HepG2 (cell line): ENCODE results near the gene ARHGAP23. TPM values are rescaled to one million over a fixed set of nuclear protein-coding genes. Genes with fewer than 3 reads are reported as not detected.
A peak's percentile ranks its signal among the peaks of the same experiment; 100 is the strongest.

ENCODE experiments used
- ATAC-seq: fragments of 200-7000 bp; cut with Tn5 transposase; 3 replicates; pipeline ENCODE4 v1.9.1; 2020; ENCODE audit warnings: mild to moderate bottlenecking, moderate library complexity
- BruUV-seq: library from RNA; stranded (reverse); fragments of 400-500 nt; replicated peaks from 2 replicates; lab custom pipeline; 2021; lab: Mats Ljungman, UMichigan
- CTCF ChIA-PET: fragments of 300-600 bp; formaldehyde crosslinking; extraction: SDS; loops from one replicate; lab custom pipeline; 2021; ENCODE audit warnings: low total read pairs, inconsistent platforms, low intra/inter-chr PET ratio; lab: Yijun Ruan, JAX
- POLR2A ChIA-PET: fragments of 350-600 bp; sonication (Branson Sonifier 250); formaldehyde crosslinking; loops from one replicate; lab custom pipeline; 2020; ENCODE audit warnings: antibody characterized with exemption, inconsistent platforms; lab: Yijun Ruan, JAX
- DNase-seq: peaks from one replicate; pipeline ENCODE4 v3.0.0-alpha.2; 2015; ENCODE audit warnings: low spot score
- FAIRE-seq: peaks from 3 replicates; lab custom pipeline; 2011; peaks lifted over from hg19 to GRCh38; lab: Jason Lieb, UNC
- H2AFZ ChIP-seq: one replicate; pipeline ENCODE4 v1.6.1; 2011; ENCODE audit warnings: low read length, inconsistent platforms
- H3K27ac ChIP-seq: fragments of 300-600 bp; 3 replicates; pipeline ENCODE4 v1.8.0; 2011; ENCODE audit warnings: mixed run types, mild to moderate bottlenecking, mixed read lengths, low read length, inconsistent platforms; ENCODE audit not compliant: insufficient read depth; ENCODE audit errors: extremely low read length
- H3K27me3 ChIP-seq, 2 experiments: fragments of 200-600 bp in 1 of 2; 2 replicates in 1 of 2; 3 replicates in 1 of 2; pipeline versions ENCODE4 v1.6.0 to v1.8.0; 2011; ENCODE audit warnings: low read length in 2 of 2, mild to moderate bottlenecking in 2 of 2, moderate library complexity in 2 of 2, inconsistent platforms in 1 of 2; ENCODE audit not compliant: insufficient read depth in 2 of 2, control insufficient read depth in 1 of 2
- H3K36me3 ChIP-seq, 2 experiments: fragments of 200-600 bp in 1 of 2; replicated peaks in 1 of 2; 2 replicates in 1 of 2; 3 replicates in 1 of 2; pipeline versions ENCODE4 v1.5.1 to v1.8.0; 2011; ENCODE audit warnings: low read length in 2 of 2, inconsistent platforms in 1 of 2; ENCODE audit not compliant: insufficient read depth in 2 of 2, control insufficient read depth in 1 of 2
- H3K4me1 ChIP-seq: 2 replicates; pipeline ENCODE4 v1.5.1; 2012; ENCODE audit warnings: low read length, inconsistent platforms; ENCODE audit not compliant: insufficient read depth
- H3K4me2 ChIP-seq: 2 replicates; pipeline ENCODE4 v1.6.0; 2011; ENCODE audit warnings: low read depth, low read length, inconsistent platforms
- H3K4me3 ChIP-seq, 3 experiments: fragments of 200-600 bp in 1 of 3; sonication (generic), shearing (Covaris generic) in 1 of 3; replicated peaks in 1 of 3; 2 replicates each; pipeline ENCODE4 v1.5.1; 2011 to 2016; ENCODE audit warnings: low read length in 3 of 3, inconsistent platforms in 2 of 3, low read depth in 2 of 3, mild to moderate bottlenecking in 2 of 3, control low read depth in 1 of 3, mixed read lengths in 1 of 3; ENCODE audit not compliant: insufficient read depth in 1 of 3
- H3K79me2 ChIP-seq: one replicate; pipeline ENCODE4 v1.6.1; 2011; ENCODE audit warnings: low read length, inconsistent platforms; ENCODE audit not compliant: insufficient read depth
- H3K9ac ChIP-seq: 2 replicates; pipeline ENCODE4 v1.6.0; 2011; ENCODE audit warnings: mild to moderate bottlenecking, low read depth, low read length, inconsistent platforms; ENCODE audit not compliant: insufficient read depth
- H3K9me3 ChIP-seq: 2 replicates; pipeline ENCODE4 v1.5.1; 2012; ENCODE audit warnings: mild to moderate bottlenecking, low read length
- H4K20me1 ChIP-seq: 2 replicates; pipeline ENCODE4 v1.6.0; 2011; ENCODE audit warnings: inconsistent platforms, mild to moderate bottlenecking, low read length, moderate library complexity; ENCODE audit not compliant: insufficient read depth
- BHLHE40 ChIP-seq: IDR thresholded peaks from 2 replicates; pipeline ENCODE4 v1.6.1; 2011; ENCODE audit warnings: low read length, improper control_type of control experiment
- HDAC2 ChIP-seq: sonication (generic); formaldehyde crosslinking; IDR thresholded peaks from 2 replicates; pipeline ENCODE4 v1.4.0; 2020; ENCODE audit warnings: missing genetic modification reagents
- MIER2 ChIP-seq: IDR thresholded peaks from 2 replicates; pipeline ENCODE4 v1.6.1; 2016; ENCODE audit warnings: missing biosample characterization, missing genetic modification reagents
- MTA1 ChIP-seq: sonication (generic); formaldehyde crosslinking; IDR thresholded peaks from 2 replicates; pipeline ENCODE4 v1.4.0; 2020; ENCODE audit warnings: missing genetic modification reagents, mild to moderate bottlenecking, borderline replicate concordance
- MXD3 ChIP-seq: IDR thresholded peaks from 2 replicates; pipeline ENCODE4 v1.6.1; 2016; ENCODE audit warnings: mild to moderate bottlenecking, missing biosample characterization, missing genetic modification reagents
- NRL ChIP-seq: sonication (generic); formaldehyde crosslinking; IDR thresholded peaks from 2 replicates; pipeline ENCODE4 v1.5.0; 2020; ENCODE audit warnings: missing genetic modification reagents, mild to moderate bottlenecking, moderate library complexity, borderline replicate concordance
- ZNF280B ChIP-seq: sonication (generic); formaldehyde crosslinking; IDR thresholded peaks from 2 replicates; pipeline ENCODE4 v1.5.0; 2020; ENCODE audit warnings: missing genetic modification reagents, mild to moderate bottlenecking, borderline replicate concordance
- ZNF501 ChIP-seq: sonication (generic); formaldehyde crosslinking; IDR thresholded peaks from 2 replicates; pipeline ENCODE4 v1.5.1; 2020; ENCODE audit warnings: mild to moderate bottlenecking, moderate library complexity, missing genetic modification reagents
- ZNF563 ChIP-seq: sonication (generic); formaldehyde crosslinking; IDR thresholded peaks from 2 replicates; pipeline ENCODE4 v1.8.0; 2022; ENCODE audit warnings: mild to moderate bottlenecking, moderate library complexity, missing genetic modification reagents
- ZSCAN25 ChIP-seq: sonication (generic); formaldehyde crosslinking; IDR thresholded peaks from 2 replicates; pipeline ENCODE4 v1.8.0; 2022; ENCODE audit warnings: mild to moderate bottlenecking, missing genetic modification reagents
- WGBS: methylation state at CpG from one replicate; pipeline ENCODE4 v1.1.6; 2017; ENCODE audit warnings: low lambda C conversion rate; 5-methylcytosine and 5-hydroxymethylcytosine counted together
- in situ Hi-C: cut with HindIII; loops from 2 replicates; pipeline ENCODE4 v1.10.0; 2017; ENCODE audit warnings: low pct_unique_long_range_greater_than_20kb; ENCODE audit not compliant: extremely low pct_ligation_motif_present
- intact Hi-C: fragments of 100-400 bp; cut with micrococcal nuclease; formaldehyde crosslinking; loops from one replicate; pipeline ENCODE4 v1.10.0; 2022; ENCODE audit not compliant: unreplicated experiment
- polyA plus RNA-seq, 8 experiments: library from polyadenylated mRNA; depleted of rRNA in 3 of 8; stranded (reverse) in 7 of 8; unstranded in 1 of 8; fragments of >200 nt; fragmentation: Illumina TruSeq in 4 of 8; extraction: Trizol in 4 of 8; gene quantifications; 2 replicates each; pipeline versions ENCODE4 v1.2.1 to v1.2.3, GENCODE V29; 2011 to 2016; ENCODE audit warnings: low read depth in 4 of 8, missing spikeins in 1 of 8, mixed read lengths in 1 of 8; ENCODE audit not compliant: insufficient read depth in 1 of 8
- total RNA-seq, 5 experiments: library from RNA; depleted of rRNA; stranded (reverse); fragments of >200 nt; fragmentation: Illumina TruSeq; extraction: Trizol; gene quantifications; 2 replicates each; pipeline ENCODE4 v1.2.3, GENCODE V29; 2016; ENCODE audit warnings: low read depth in 1 of 5
- TF ChIP-seq, protein P1 (sequence below): IDR thresholded peaks from 2 replicates; pipeline ENCODE4 v1.6.1; 2016
- TF ChIP-seq, protein P2 (sequence below), 2 experiments: IDR thresholded peaks; 2 replicates each; pipeline ENCODE4 v1.6.1; 2011 to 2012; ENCODE audit warnings: low read length in 2 of 2, borderline replicate concordance in 1 of 2, low read depth in 1 of 2, mild to moderate bottlenecking in 1 of 2, moderate library complexity in 1 of 2

The ARHGAP23 gene
- total and polyA plus RNA-seq, 2 of the 13 experiments (the other 11 are each of a cell fraction or from before 2014, with no cell fraction given): 0.03 TPM; not detected in 1

GRCh38 chr17:38559880-38560230, 131.6 kb downstream of the ARHGAP23 start (continued):
- TF ChIP-seq, protein P1, sequence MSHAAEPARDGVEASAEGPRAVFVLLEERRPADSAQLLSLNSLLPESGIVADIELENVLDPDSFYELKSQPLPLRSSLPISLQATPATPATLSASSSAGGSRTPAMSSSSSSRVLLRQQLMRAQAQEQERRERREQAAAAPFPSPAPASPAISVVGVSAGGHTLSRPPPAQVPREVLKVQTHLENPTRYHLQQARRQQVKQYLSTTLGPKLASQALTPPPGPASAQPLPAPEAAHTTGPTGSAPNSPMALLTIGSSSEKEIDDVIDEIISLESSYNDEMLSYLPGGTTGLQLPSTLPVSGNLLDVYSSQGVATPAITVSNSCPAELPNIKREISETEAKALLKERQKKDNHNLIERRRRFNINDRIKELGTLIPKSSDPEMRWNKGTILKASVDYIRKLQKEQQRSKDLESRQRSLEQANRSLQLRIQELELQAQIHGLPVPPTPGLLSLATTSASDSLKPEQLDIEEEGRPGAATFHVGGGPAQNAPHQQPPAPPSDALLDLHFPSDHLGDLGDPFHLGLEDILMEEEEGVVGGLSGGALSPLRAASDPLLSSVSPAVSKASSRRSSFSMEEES (CRISPR knock-in tag): no peak
- peak; percentile 79; the same call in 1 of the 2 replicates for TF ChIP-seq BHLHE40
- 0 out of 2 replicates have a peak, but pooled peaks have one; percentile 4 for TF ChIP-seq ZNF501 (CRISPR knock-in tag)

- Histone ChIP-seq H3K9ac (no peak overlapping the region), H3K4me1 (peaks cover 39% of the 10 kb centered on the region), H3K9me3 (no peaks in the 10 kb centered on the region), H3K4me2 (0 out of 2 replicates have a peak overlapping the region, but pooled peaks have one; percentile 81), H3K79me2 (no peaks in the 10 kb centered on the region), H3K27ac (no peak overlapping the region), H2AFZ (no peak overlapping the region), H3K4me3 (no peak overlapping the region), H3K27me3 (peaks cover under 1 to 2% of the 10 kb centered on the region in 2 experiments; a peak in 1 of 5 replicates), H4K20me1 (no peaks in the 10 kb centered on the region), H3K36me3 (no peaks in the 10 kb centered on the region)
- no TSS peak for BruUV-seq
- TF ChIP-seq MTA1 (CRISPR knock-in tag) (0 out of 2 replicates have a peak, but pooled peaks have one; percentile 23), MXD3 (CRISPR knock-in tag) (no peak), ZSCAN25 (CRISPR knock-in tag) (no peak), ZNF280B (CRISPR knock-in tag) (0 out of 2 replicates have a peak, but pooled peaks have one; percentile 44), ZNF563 (CRISPR knock-in tag) (peak; percentile 53; the same call in 1 of the 2 replicates), HDAC2 (CRISPR knock-in tag) (no peak), MIER2 (CRISPR knock-in tag) (peak; percentile 92), NRL (CRISPR knock-in tag) (peak; percentile 28; the same call in 1 of the 2 replicates)
- TF ChIP-seq, protein P2, sequence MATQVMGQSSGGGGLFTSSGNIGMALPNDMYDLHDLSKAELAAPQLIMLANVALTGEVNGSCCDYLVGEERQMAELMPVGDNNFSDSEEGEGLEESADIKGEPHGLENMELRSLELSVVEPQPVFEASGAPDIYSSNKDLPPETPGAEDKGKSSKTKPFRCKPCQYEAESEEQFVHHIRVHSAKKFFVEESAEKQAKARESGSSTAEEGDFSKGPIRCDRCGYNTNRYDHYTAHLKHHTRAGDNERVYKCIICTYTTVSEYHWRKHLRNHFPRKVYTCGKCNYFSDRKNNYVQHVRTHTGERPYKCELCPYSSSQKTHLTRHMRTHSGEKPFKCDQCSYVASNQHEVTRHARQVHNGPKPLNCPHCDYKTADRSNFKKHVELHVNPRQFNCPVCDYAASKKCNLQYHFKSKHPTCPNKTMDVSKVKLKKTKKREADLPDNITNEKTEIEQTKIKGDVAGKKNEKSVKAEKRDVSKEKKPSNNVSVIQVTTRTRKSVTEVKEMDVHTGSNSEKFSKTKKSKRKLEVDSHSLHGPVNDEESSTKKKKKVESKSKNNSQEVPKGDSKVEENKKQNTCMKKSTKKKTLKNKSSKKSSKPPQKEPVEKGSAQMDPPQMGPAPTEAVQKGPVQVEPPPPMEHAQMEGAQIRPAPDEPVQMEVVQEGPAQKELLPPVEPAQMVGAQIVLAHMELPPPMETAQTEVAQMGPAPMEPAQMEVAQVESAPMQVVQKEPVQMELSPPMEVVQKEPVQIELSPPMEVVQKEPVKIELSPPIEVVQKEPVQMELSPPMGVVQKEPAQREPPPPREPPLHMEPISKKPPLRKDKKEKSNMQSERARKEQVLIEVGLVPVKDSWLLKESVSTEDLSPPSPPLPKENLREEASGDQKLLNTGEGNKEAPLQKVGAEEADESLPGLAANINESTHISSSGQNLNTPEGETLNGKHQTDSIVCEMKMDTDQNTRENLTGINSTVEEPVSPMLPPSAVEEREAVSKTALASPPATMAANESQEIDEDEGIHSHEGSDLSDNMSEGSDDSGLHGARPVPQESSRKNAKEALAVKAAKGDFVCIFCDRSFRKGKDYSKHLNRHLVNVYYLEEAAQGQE (IDR thresholded peaks at IDR 0.05; ENCODE audit: borderline replicate concordance in 1 of 2, low read depth in 1 of 2, low read length in 2 of 2): peak; percentile 62 to 93
- intact Hi-C loops: no loop called here
- ChIA-PET CTCF (no interaction called here), POLR2A (interaction anchor here (1.0 kb wide), 1 partner anchor 96 kb away, joined by 3 read pairs; no protein-coding TSS in a partner anchor)
- ATAC-seq: no peak
- WGBS: 62% methylated on average over 12 of the region's 15 CpGs
- in situ Hi-C loops: no loop called here
- FAIRE-seq: no peak
- DNase-seq: no peak
Measured at GRCh38 chr17:38560503-38561318, 132.4 kb downstream of the ARHGAP23 start.
